C4-2B (cell line): ENCODE results near the gene MAPK1IP1L.
"Not testable (repeated sequence)": the region's sequence is repeated elsewhere in the genome, so short reads cannot be mapped to it uniquely, and the experiment has no call there.

ENCODE experiments used
- H3K27ac ChIP-seq: fragments of 450-650 bp; 2 replicates; pipeline ENCODE4 v1.5.1; 2017
- CTCF ChIP-seq: fragments of 450-650 bp; conservative IDR thresholded peaks from 2 replicates; pipeline ENCODE4 v1.5.1; 2017; ENCODE audit warnings: mild to moderate bottlenecking
- ZFX ChIP-seq: fragments of 450-650 bp; IDR thresholded peaks from 2 replicates; pipeline ENCODE4 v1.6.1; 2017

The MAPK1IP1L gene

GRCh38 chr14:55026793-55027561 lies 24.5 kb upstream of the MAPK1IP1L start, which contains the start of the genes SOCS4 and WDHD1:
SOCS4 (plus strand) TSS chr14:55027236; CDS start chr14:55043042, 15,806 bp downstream.
WDHD1 (minus strand) TSS chr14:55027099; CDS start chr14:55026787, 312 bp downstream.
- TF ChIP-seq CTCF = no peak
- peak; percentile 28; the same call in 1 of the 2 replicates for TF ChIP-seq ZFX

GRCh38 chr14:55028066-55028465 lies 23.4 kb upstream of the MAPK1IP1L start:
- no peak for TF ChIP-seq CTCF
- no peak for TF ChIP-seq ZFX
- H3K27ac ChIP-seq = no peak overlapping the region

More at GRCh38 chr14:55026793-55027561, 24.5 kb upstream of the MAPK1IP1L start, which contains the start of the genes SOCS4 and WDHD1:
- peak within 1 kb of the TSS; percentile 83 for H3K27ac ChIP-seq

- TF ChIP-seq ZFX (no peak), CTCF (no peak)
- no peak overlapping the region for H3K27ac ChIP-seq
These were observed 23.0 kb upstream of the MAPK1IP1L start for GRCh38 chr14:55028476-55028875.

- TF ChIP-seq CTCF (no peak), ZFX (no peak)
- no peak overlapping the region for H3K27ac ChIP-seq
These were observed 20.3 kb upstream of the MAPK1IP1L start for GRCh38 chr14:55031190-55031589.

- H3K27ac ChIP-seq = not testable (repeated sequence)
These were observed 13.5 kb upstream of the MAPK1IP1L start for GRCh38 chr14:55037995-55038394.

GRCh38 chr14:55038708-55039107 lies 12.7 kb upstream of the MAPK1IP1L start:
- no peak overlapping the region for H3K27ac ChIP-seq
- TF ChIP-seq ZFX (no peak), CTCF (no peak)

- no peak for TF ChIP-seq ZFX
- no peak overlapping the region for H3K27ac ChIP-seq
These were observed 7.9 kb upstream of the MAPK1IP1L start for GRCh38 chr14:55043528-55043927.

- no peak for TF ChIP-seq CTCF
- TF ChIP-seq ZFX = no peak
- H3K27ac ChIP-seq = no peak overlapping the region
These were observed 6.4 kb upstream of the MAPK1IP1L start for GRCh38 chr14:55045087-55045486.
